ENCODE data around the gene SEMA3D. TPM values are rescaled to one million over a fixed set of nuclear protein-coding genes. Genes with fewer than 3 reads are reported as not detected.

The SEMA3D gene
- total and polyA plus RNA-seq, 2 of the 4 experiments (the other 2 are of a cell fraction), result 2.9 to 13.6 TPM

DNA sequence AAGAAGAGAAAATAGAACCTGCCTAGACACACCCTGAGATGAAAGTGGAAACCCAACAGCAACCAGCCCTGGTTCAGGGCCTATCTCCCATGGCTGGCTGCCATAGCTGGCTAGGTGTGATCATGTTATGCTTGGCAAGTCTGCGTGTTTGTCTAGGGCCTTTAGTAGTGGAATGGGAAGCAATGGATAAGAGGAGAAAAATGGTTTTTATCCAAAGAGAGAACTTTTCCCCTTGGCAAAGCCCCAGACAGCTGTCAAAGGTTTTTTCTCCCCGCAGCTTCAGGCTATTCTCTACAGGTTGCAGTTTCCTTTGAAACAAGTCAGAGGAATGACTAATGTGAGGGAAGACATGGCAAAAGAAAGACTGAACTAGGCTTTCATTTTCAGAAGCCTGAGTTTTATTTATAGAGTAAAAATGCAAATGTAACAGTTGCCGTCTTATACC is 161.5 kb downstream of the SEMA3D start:
- Histone ChIP-seq H3K18ac (ENCODE audit: low read depth, low read length) (no peak overlapping the region), H3K9me3 (ENCODE audit: control insufficient read depth, insufficient read depth, low read length) (no peaks in the 10 kb centered on the region), H2BK15ac (ENCODE audit: low read depth, low read length) (no peak overlapping the region), H3K14ac (replicated peaks; ENCODE audit: low read depth, low read length) (no peak overlapping the region), H4K5ac (ENCODE audit: low read depth, low read length) (no peak overlapping the region), H2AK5ac (ENCODE audit: low read depth, low read length) (no peak overlapping the region), H3K4me3 (ENCODE audit: insufficient read depth, low read depth, low read length) (no peak overlapping the region), H3K9ac (ENCODE audit: low read depth, low read length) (no peak overlapping the region), H2BK5ac (ENCODE audit: low read depth, low read length, poor library complexity, severe bottlenecking) (no peak overlapping the region), H3K4me1 (ENCODE audit: control insufficient read depth, insufficient read depth, low read length) (no peaks in the 10 kb centered on the region), H4K20me1 (ENCODE audit: insufficient read depth, low read length) (no peaks in the 10 kb centered on the region), H2BK20ac (ENCODE audit: low read depth, low read length) (no peak overlapping the region), H2AK9ac (replicated peaks; ENCODE audit: low read depth, low read length, poor library complexity) (no peak overlapping the region), H3K23ac (ENCODE audit: low read depth, low read length) (no peak overlapping the region), H4K91ac (ENCODE audit: insufficient read depth, low read depth, low read length) (no peak overlapping the region), H3K27me3 (ENCODE audit: control insufficient read depth, insufficient read depth, low read length) (no peaks in the 10 kb centered on the region; the same call in 1 of the 2 replicates), H3K4ac (ENCODE audit: low read depth, low read length) (no peak overlapping the region), H3K36me3 (ENCODE audit: control insufficient read depth, insufficient read depth, low read length) (no peaks in the 10 kb centered on the region), H2BK120ac (ENCODE audit: low read depth, low read length) (no peak overlapping the region), H3K56ac (ENCODE audit: extremely low read depth, insufficient read depth, low read length) (no peak overlapping the region), H2AFZ (replicated peaks; ENCODE audit: low read length, poor library complexity) (no peak overlapping the region), H3K79me1 (ENCODE audit: low read depth in 1 of 2, low read length in 2 of 2) (no peaks in the 10 kb centered on the region), H3K4me2 (ENCODE audit: low read depth, low read length) (no peak overlapping the region), H4K8ac (ENCODE audit: low read depth in 2 of 2, low read length in 2 of 2) (no peak overlapping the region), H3K27ac (ENCODE audit: insufficient read depth, low read length) (no peak overlapping the region), H3K9me1 (ENCODE audit: insufficient read depth, low read length) (peaks cover 6% of the 10 kb centered on the region)
- WGBS, 2 experiments (ENCODE audit: extremely low coverage in 2 of 2, insufficient read length in 1 of 2), result no CpG with 5 or more reads among the region's 3 CpGs
- intact Hi-C loops (cut with micrococcal nuclease), result no loop called here
- dilution Hi-C loops (cut with HindIII; ENCODE audit: low sequenced_read_pairs, unreplicated experiment), result no loop called here
- ChIA-PET CTCF (interaction anchor here (0.5 to 6.0 kb wide), 2 partner anchors 808 to 1090 kb away, joined by 3 to 55 read pairs; no protein-coding TSS in a partner anchor), POLR2A (ENCODE audit: unreplicated experiment) (interaction anchor here (0.6 kb wide), 1 partner anchor 1103 kb away, joined by 4 read pairs; no protein-coding TSS in a partner anchor)
- no peak for ATAC-seq (ENCODE audit: low read depth)
- DNase-seq, result no peak
- in situ Hi-C loops (cut with MboI; ENCODE audit: low sequenced_read_pairs), result loop anchor here (10.0 kb wide), 1 partner anchor 831 kb away; the partner anchor contains the start of gene SEMA3A
- BruUV-seq (replicated peaks), result no TSS peak
- TF ChIP-seq, protein P1, sequence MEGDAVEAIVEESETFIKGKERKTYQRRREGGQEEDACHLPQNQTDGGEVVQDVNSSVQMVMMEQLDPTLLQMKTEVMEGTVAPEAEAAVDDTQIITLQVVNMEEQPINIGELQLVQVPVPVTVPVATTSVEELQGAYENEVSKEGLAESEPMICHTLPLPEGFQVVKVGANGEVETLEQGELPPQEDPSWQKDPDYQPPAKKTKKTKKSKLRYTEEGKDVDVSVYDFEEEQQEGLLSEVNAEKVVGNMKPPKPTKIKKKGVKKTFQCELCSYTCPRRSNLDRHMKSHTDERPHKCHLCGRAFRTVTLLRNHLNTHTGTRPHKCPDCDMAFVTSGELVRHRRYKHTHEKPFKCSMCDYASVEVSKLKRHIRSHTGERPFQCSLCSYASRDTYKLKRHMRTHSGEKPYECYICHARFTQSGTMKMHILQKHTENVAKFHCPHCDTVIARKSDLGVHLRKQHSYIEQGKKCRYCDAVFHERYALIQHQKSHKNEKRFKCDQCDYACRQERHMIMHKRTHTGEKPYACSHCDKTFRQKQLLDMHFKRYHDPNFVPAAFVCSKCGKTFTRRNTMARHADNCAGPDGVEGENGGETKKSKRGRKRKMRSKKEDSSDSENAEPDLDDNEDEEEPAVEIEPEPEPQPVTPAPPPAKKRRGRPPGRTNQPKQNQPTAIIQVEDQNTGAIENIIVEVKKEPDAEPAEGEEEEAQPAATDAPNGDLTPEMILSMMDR (conservative IDR thresholded peaks at IDR 0.05; ENCODE audit: low read depth, low read length), result no peak
- TF ChIP-seq, protein P2, sequence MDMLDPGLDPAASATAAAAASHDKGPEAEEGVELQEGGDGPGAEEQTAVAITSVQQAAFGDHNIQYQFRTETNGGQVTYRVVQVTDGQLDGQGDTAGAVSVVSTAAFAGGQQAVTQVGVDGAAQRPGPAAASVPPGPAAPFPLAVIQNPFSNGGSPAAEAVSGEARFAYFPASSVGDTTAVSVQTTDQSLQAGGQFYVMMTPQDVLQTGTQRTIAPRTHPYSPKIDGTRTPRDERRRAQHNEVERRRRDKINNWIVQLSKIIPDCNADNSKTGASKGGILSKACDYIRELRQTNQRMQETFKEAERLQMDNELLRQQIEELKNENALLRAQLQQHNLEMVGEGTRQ (IDR thresholded peaks at IDR 0.05; ENCODE audit: low read depth, low read length), result no peak
- TF ChIP-seq CEBPB (IDR thresholded peaks at IDR 0.05; ENCODE audit: low read depth, low read length), result no peak
